ENCODE data around the gene ZFHX3. TPM values are rescaled to one million over a fixed set of nuclear protein-coding genes. Genes with fewer than 3 reads are reported as not detected.

Gene ZFHX3
- total and polyA plus RNA-seq, 2 of the 8 experiments (the other 6 are each of a cell fraction or from before 2014, with no cell fraction given), result 0.08 to 0.99 TPM

DNA sequence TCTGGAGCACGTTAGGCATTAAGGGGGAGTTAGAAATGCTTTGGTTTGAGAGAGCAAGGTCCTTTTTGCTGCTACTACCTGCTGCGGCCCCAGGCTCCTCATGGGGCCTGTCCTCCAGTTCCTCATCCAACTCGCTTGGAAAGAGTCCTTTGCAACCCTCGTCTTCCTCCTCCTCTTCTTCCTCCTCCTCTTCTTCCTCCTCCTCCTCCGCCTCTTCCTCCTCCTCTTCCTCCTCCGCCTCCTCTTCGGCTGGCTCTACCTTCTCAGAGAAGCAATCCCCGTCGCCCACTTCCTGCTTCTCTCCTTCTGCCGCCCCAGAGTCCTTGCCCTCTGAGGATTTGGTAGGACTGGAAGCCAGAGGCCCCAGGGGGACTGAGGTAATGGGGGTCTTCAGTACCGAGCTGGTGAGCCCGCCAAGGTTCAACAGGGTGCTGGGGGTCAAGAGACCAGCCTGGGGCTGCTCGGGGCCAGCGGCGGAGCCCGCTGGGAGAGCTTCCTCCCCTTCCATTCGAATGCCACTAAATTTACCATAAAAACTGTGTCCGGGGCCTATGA is 89.3 kb downstream of the ZFHX3 start (continued):
- TF ChIP-seq EGR1 (IDR thresholded peaks at IDR 0.05; ENCODE audit: borderline replicate concordance, low read depth, low read length) (no peak), POU5F1 (IDR thresholded peaks at IDR 0.05; ENCODE audit: low read depth, low read length) (no peak), MAFK (IDR thresholded peaks at IDR 0.05; ENCODE audit: low read depth, low read length) (no peak), SIN3A (conservative IDR thresholded peaks at IDR 0.05 in 1 of 2, IDR thresholded peaks at IDR 0.05 in 1 of 2; ENCODE audit: low read depth in 1 of 2, low read length in 2 of 2) (no peak), RNF2 (IDR thresholded peaks at IDR 0.05; ENCODE audit: borderline replicate concordance, low read depth, low read length, missing control alignments, poor library complexity, severe bottlenecking) (no peak)
